ENCODE results near the gene NFX1.

Gene NFX1

DNA sequence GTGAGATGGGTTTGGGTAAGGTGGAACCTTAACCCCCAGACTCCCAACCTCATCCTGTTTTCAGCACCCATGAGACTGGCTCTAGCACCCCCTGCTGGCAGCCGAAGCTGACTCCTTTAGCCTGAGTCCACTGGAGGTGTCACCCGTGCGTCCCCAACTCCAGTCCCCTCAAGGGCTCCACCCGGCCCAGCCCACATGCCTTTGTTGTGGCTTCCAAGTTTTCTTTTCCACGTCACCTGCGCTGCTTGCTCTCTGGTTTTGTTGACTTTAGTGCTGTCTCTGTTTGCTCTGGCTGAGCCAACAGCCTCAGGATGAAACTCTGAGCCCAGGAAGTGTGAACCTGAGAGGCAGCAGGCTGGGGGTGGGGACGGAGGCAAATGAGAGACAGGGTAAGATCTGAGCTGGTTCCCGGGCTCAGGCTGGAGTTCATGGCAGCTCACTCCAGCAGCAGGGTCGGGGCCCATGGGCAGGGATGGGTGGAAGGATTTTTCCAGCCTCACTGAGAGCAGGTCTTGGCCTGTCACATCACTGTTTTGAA, 125.3 kb downstream of the NFX1 start:
- peak; percentile 74 to 81 (median 77) for DNase-seq (ENCODE audit: low read depth in 3 of 3, low spot score in 1 of 3)

GRCh38 chr9:33416996-33417395, 126.7 kb downstream of the NFX1 start:
- peak in 1 of 3 donors; percentile 21 for DNase-seq (ENCODE audit: low read depth in 3 of 3, low spot score in 1 of 3)

- no peak for DNase-seq (ENCODE audit: low read depth in 3 of 3, low spot score in 1 of 3)
Measured at GRCh38 chr9:33418090-33418489, 127.8 kb downstream of the NFX1 start.

- no peak for DNase-seq (ENCODE audit: low read depth in 3 of 3, low spot score in 1 of 3)
Measured at GRCh38 chr9:33419708-33420303, 129.5 kb downstream of the NFX1 start.

Data from stimulated activated CD4-positive, alpha-beta T cell treated with anti-CD3 and anti-CD28 coated beads, TNF-alpha, amount 100 ng/mL, for 1 hour (primary cell).